H1 (cell line): ENCODE measurements around the gene RAB26. TPM values are rescaled to one million over a fixed set of nuclear protein-coding genes. Genes with fewer than 3 reads are reported as not detected.

Source experiments
- CTCF ChIA-PET: fragments of 300-600 bp; sonication (Branson Sonifier 250); formaldehyde crosslinking; loops from one replicate; lab custom pipeline; 2021; ENCODE audit not compliant: partially characterized antibody; lab: Charles Lee
- POLR2A ChIA-PET: fragments of 300-600 bp; sonication (Branson Sonifier 250); formaldehyde crosslinking; loops from one replicate; lab custom pipeline; 2021; ENCODE audit warnings: inconsistent platforms; ENCODE audit not compliant: partially characterized antibody; lab: Charles Lee
- DNase-seq, 2 experiments: peaks; one replicate each; pipeline versions ENCODE4 v3.0.0 to v3.0.0-alpha.2; 2010 to 2022; ENCODE audit warnings: low spot score in 2 of 2, low read depth in 1 of 2, mixed read lengths in 1 of 2
- FAIRE-seq: peaks from 2 replicates; lab custom pipeline; 2011; peaks lifted over from hg19 to GRCh38; lab: Jason Lieb, UNC
- H2AFZ ChIP-seq: 2 replicates; pipeline ENCODE4 v1.8.1; 2012; ENCODE audit warnings: low read length, inconsistent platforms
- H2AK5ac ChIP-seq: 2 replicates; pipeline ENCODE4 v1.6.1; 2013; ENCODE audit warnings: low read depth, low read length
- H2BK120ac ChIP-seq: replicated peaks from 2 replicates; pipeline ENCODE3; 2013; ENCODE audit warnings: low read depth, low read length, inconsistent platforms
- H2BK12ac ChIP-seq: 2 replicates; pipeline ENCODE4 v1.6.1; 2013; ENCODE audit warnings: low read depth, low read length
- H2BK15ac ChIP-seq: 2 replicates; pipeline ENCODE4 v1.6.1; 2013; ENCODE audit warnings: low read length
- H2BK20ac ChIP-seq: 2 replicates; pipeline ENCODE4 v1.6.1; 2013; ENCODE audit warnings: low read length
- H2BK5ac ChIP-seq: 2 replicates; pipeline ENCODE4 v1.6.1; 2013; ENCODE audit warnings: low read depth, low read length
- H3K14ac ChIP-seq: 2 replicates; pipeline ENCODE4 v1.6.1; 2013; ENCODE audit warnings: inconsistent platforms; ENCODE audit not compliant: insufficient read length
- H3K18ac ChIP-seq: 2 replicates; pipeline ENCODE4 v1.6.1; 2013; ENCODE audit warnings: low read length; ENCODE audit errors: extremely low read depth
- H3K23ac ChIP-seq: 2 replicates; pipeline ENCODE4 v1.6.1; 2013; ENCODE audit warnings: inconsistent platforms; ENCODE audit not compliant: insufficient read length
- H3K23me2 ChIP-seq: 2 replicates; pipeline ENCODE4 v1.6.1; 2013; ENCODE audit warnings: low read depth, low read length
- H3K27ac ChIP-seq: 2 replicates; pipeline ENCODE4 v1.6.1; 2011; ENCODE audit warnings: low read depth, low read length, inconsistent platforms
- H3K27me3 ChIP-seq, 4 experiments: replicated peaks in 1 of 4; 1 replicate in 1 of 4; 2 replicates in 3 of 4; pipeline versions ENCODE4 v1.6.1 to v1.8.1; 2011 to 2013; ENCODE audit warnings: low read length in 3 of 4, mild to moderate bottlenecking in 3 of 4, inconsistent platforms in 2 of 4, mixed read lengths in 2 of 4, moderate library complexity in 1 of 4; ENCODE audit not compliant: control insufficient read depth in 3 of 4, insufficient read depth in 3 of 4; ENCODE audit errors: extremely low read depth in 1 of 4
- H3K36me3 ChIP-seq, 4 experiments: 2 replicates each; pipeline versions ENCODE4 v1.6.1 to v1.8.1; 2011 to 2013; ENCODE audit warnings: mild to moderate bottlenecking in 4 of 4, low read length in 3 of 4, moderate library complexity in 2 of 4, control low read depth in 1 of 4, inconsistent platforms in 1 of 4; ENCODE audit not compliant: insufficient read depth in 4 of 4, control insufficient read depth in 2 of 4
- H3K4ac ChIP-seq: replicated peaks from 2 replicates; pipeline ENCODE3; 2013; ENCODE audit warnings: low read length, low read depth, mixed read lengths, inconsistent platforms; ENCODE audit not compliant: insufficient read length
- H3K4me1 ChIP-seq, 4 experiments: replicated peaks in 1 of 4; 1 replicate in 1 of 4; 2 replicates in 3 of 4; pipeline versions ENCODE4 v1.6.1 to v1.8.1; 2011 to 2013; ENCODE audit warnings: low read length in 3 of 4, inconsistent platforms in 2 of 4, mixed read lengths in 1 of 4; ENCODE audit not compliant: insufficient read depth in 4 of 4, control insufficient read depth in 3 of 4
- H3K4me2 ChIP-seq, 2 experiments: 2 replicates each; pipeline versions ENCODE4 v1.6.1 to v1.8.1; 2011 to 2013; ENCODE audit warnings: low read depth in 2 of 2, low read length in 2 of 2, control low read depth in 1 of 2, inconsistent platforms in 1 of 2, mild to moderate bottlenecking in 1 of 2; ENCODE audit not compliant: insufficient read depth in 1 of 2
- H3K4me3 ChIP-seq, 4 experiments: fragments of 200-600, 300-600 bp in 1 of 4; sonication (generic), shearing (Covaris generic), sonication (Bioruptor Twin) in 1 of 4; 2 replicates each; pipeline versions ENCODE4 v1.5.1 to v1.8.1; 2011 to 2016; ENCODE audit warnings: low read length in 4 of 4, low read depth in 3 of 4, control low read depth in 2 of 4, inconsistent platforms in 2 of 4, mild to moderate bottlenecking in 2 of 4, mixed read lengths in 1 of 4, moderate library complexity in 1 of 4; ENCODE audit not compliant: insufficient read depth in 2 of 4; ENCODE audit errors: extremely low read depth in 1 of 4
- H3K56ac ChIP-seq: replicated peaks from 2 replicates; pipeline ENCODE3; 2013; ENCODE audit warnings: low read depth, mild to moderate bottlenecking, mixed read lengths, low read length, inconsistent platforms; ENCODE audit not compliant: insufficient read length
- H3K79me1 ChIP-seq: 2 replicates; pipeline ENCODE4 v1.6.1; 2013; ENCODE audit warnings: low read depth, low read length, control low read depth
- H3K79me2 ChIP-seq, 2 experiments: 2 replicates each; pipeline versions ENCODE4 v1.6.1 to v1.8.1; 2012 to 2013; ENCODE audit warnings: low read length in 2 of 2, mild to moderate bottlenecking in 2 of 2, inconsistent platforms in 1 of 2; ENCODE audit not compliant: insufficient read depth in 2 of 2, control insufficient read depth in 1 of 2
- H3K9ac ChIP-seq, 4 experiments: replicated peaks in 1 of 4; 1 replicate in 1 of 4; 2 replicates in 3 of 4; pipeline versions ENCODE4 v1.6.1 to v1.8.1; 2011 to 2013; ENCODE audit warnings: low read depth in 3 of 4, low read length in 3 of 4, control low read depth in 2 of 4, mild to moderate bottlenecking in 2 of 4, moderate library complexity in 2 of 4, inconsistent platforms in 1 of 4; ENCODE audit errors: extremely low read depth in 1 of 4
- H3K9me3 ChIP-seq, 2 experiments: 2 replicates each; pipeline versions ENCODE4 v1.6.1 to v1.8.1; 2012 to 2013; ENCODE audit warnings: mild to moderate bottlenecking in 2 of 2, moderate library complexity in 2 of 2, control low read depth in 1 of 2, inconsistent platforms in 1 of 2, low read depth in 1 of 2, low read length in 1 of 2, mixed read lengths in 1 of 2; ENCODE audit not compliant: insufficient read depth in 2 of 2
- H4K20me1 ChIP-seq, 2 experiments: replicated peaks in 1 of 2; 2 replicates each; pipeline versions ENCODE3 to v1.8.1; 2011 to 2013; ENCODE audit warnings: inconsistent platforms in 2 of 2, low read length in 2 of 2, mild to moderate bottlenecking in 1 of 2; ENCODE audit not compliant: insufficient read depth in 2 of 2, control insufficient read depth in 1 of 2
- H4K5ac ChIP-seq: 2 replicates; pipeline ENCODE4 v1.6.1; 2013; ENCODE audit warnings: low read length, low read depth, mixed read lengths, inconsistent platforms; ENCODE audit not compliant: insufficient read length
- H4K8ac ChIP-seq: 2 replicates; pipeline ENCODE4 v1.8.0; 2013; ENCODE audit warnings: mild to moderate bottlenecking, moderate library complexity, low read length, inconsistent platforms; ENCODE audit not compliant: insufficient read depth; ENCODE audit errors: extremely low read depth
- H4K91ac ChIP-seq: replicated peaks from 2 replicates; pipeline ENCODE3; 2013; ENCODE audit warnings: low read length, mixed read lengths, inconsistent platforms; ENCODE audit not compliant: insufficient read length
- EGR1 ChIP-seq: IDR thresholded peaks from 2 replicates; pipeline ENCODE4 v1.6.1; 2011; ENCODE audit warnings: low read depth, low read length, borderline replicate concordance
- KDM4A ChIP-seq: IDR thresholded peaks from one replicate; pipeline ENCODE4 v1.7.1; 2012; ENCODE audit warnings: low read depth, mild to moderate bottlenecking, moderate library complexity, low read length, inconsistent platforms; ENCODE audit not compliant: severe bottlenecking
- RFX5 ChIP-seq: IDR thresholded peaks from 2 replicates; pipeline ENCODE4 v1.6.1; 2011; ENCODE audit warnings: low read depth, low read length, improper control_type of control experiment, borderline replicate concordance
- RNF2 ChIP-seq: fragments of 200-900, 300-1000 bp; sonication (generic); IDR thresholded peaks from 2 replicates; pipeline ENCODE4 v1.7.1; 2016; ENCODE audit warnings: borderline replicate concordance, low read depth, mild to moderate bottlenecking, antibody characterized with exemption, low read length; ENCODE audit not compliant: poor library complexity, severe bottlenecking; ENCODE audit errors: missing control alignments
- SIN3A ChIP-seq, 2 experiments: IDR thresholded peaks in 1 of 2; conservative IDR thresholded peaks in 1 of 2; 2 replicates each; pipeline ENCODE4 v1.6.1; 2011 to 2012; ENCODE audit warnings: low read length in 2 of 2, improper control_type of control experiment in 1 of 2, low read depth in 1 of 2, mild to moderate bottlenecking in 1 of 2
- SIRT6 ChIP-seq: IDR thresholded peaks from one replicate; pipeline ENCODE4 v1.7.1; 2012; ENCODE audit warnings: low read length, inconsistent platforms
- SIX5 ChIP-seq: IDR thresholded peaks from 2 replicates; pipeline ENCODE4 v1.6.1; 2011; ENCODE audit warnings: mild to moderate bottlenecking, low read depth, low read length
- SP1 ChIP-seq: IDR thresholded peaks from 2 replicates; pipeline ENCODE4 v1.6.1; 2011; ENCODE audit warnings: low read depth, low read length
- WGBS, 2 experiments: shearing (Covaris generic) in 1 of 2; methylation state at CpG; one replicate each; pipeline versions ENCODE4 v1.1.6 to v1.1.7; 2013 to 2015; ENCODE audit warnings: low lambda C conversion rate in 2 of 2, mixed read lengths in 2 of 2, inconsistent platforms in 1 of 2, low coverage in 1 of 2, missing lambda C conversion rate in 1 of 2; ENCODE audit not compliant: insufficient replicate concordance in 2 of 2, insufficient coverage in 1 of 2, insufficient read length in 1 of 2; ENCODE audit errors: extremely low coverage in 1 of 2, missing lambda C conversion rate in 1 of 2; 5-methylcytosine and 5-hydroxymethylcytosine counted together
- polyA plus RNA-seq, 7 experiments: library from polyadenylated mRNA; depleted of rRNA in 3 of 7; stranded (reverse) in 5 of 7; unstranded in 2 of 7; fragments of >200 nt in 5 of 7; fragments of 200-250 nt in 2 of 7; gene quantifications; 1 replicate in 5 of 7; 2 replicates in 1 of 7; 4 replicates in 1 of 7; pipeline versions ENCODE4 v1.2.1 to v1.2.3, GENCODE V29; 2011 to 2013; ENCODE audit warnings: missing spikeins in 2 of 7, mixed read lengths in 2 of 7
- total RNA-seq: library from RNA; stranded (reverse); fragmentation: NEBNext Ultra II Directional; extraction: Animal tissue kit (Norgen Biotek cat#: 25700); gene quantifications from 2 replicates; pipeline ENCODE4 v1.2.1, GENCODE V29; 2021
- TF ChIP-seq, protein P1 (sequence below): IDR thresholded peaks from 2 replicates; pipeline ENCODE4 v1.6.1; 2011; ENCODE audit warnings: low read length, improper control_type of control experiment

RAB26 gene
- total and polyA plus RNA-seq, 2 of the 8 experiments (the other 6 are each of a cell fraction or from before 2014, with no cell fraction given) = 4.3 to 5.4 TPM

DNA sequence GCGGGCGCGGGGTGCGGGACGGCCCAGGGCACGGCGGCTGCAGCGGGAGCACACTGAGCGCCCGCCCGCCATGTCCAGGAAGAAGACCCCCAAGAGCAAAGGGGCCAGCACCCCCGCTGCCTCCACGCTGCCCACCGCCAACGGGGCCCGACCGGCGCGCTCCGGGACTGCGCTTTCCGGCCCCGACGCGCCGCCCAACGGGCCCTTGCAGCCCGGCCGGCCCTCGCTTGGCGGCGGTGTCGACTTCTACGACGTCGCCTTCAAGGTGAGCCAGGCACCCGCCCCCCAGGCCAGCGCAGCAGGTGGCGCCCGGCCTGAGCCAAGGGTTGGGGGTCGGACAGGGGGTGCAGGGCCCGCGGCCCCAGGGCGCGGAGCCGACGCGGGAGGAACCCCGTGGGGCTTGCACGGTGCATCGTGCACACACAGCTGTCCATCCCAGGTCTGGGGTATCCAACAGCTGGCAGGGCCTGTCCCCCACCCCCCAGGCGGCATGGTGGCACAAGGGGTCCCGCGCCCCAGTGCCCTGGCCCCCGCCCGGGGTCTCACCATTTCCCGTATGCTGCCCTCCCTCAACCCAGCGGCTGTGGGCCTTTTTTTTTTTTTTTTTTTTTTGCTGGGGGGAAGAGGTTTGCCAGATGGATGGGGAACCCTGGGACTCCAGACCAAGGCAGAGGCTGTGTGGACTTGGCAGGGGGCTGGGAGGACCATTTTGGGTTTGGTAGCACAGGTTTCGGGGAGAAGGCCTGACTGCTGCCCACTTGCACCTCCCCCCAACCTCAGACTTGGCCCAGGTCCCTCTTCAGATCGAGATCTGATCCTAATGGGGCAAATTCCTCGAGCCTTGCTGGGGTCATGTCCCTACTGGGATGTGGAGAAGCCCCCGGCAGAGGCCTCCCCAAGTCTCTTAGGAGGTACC is 547 bp downstream of the RAB26 start:
- FAIRE-seq = no peak
- TF ChIP-seq RNF2 (no peak), SIRT6 (no peak), SIX5 (no peak), EGR1 (no peak), SP1 (no peak), RFX5 (no peak), SIN3A (conservative IDR thresholded peaks at IDR 0.05 in 1 of 2, IDR thresholded peaks at IDR 0.05 in 1 of 2; ENCODE audit: low read depth in 1 of 2, low read length in 2 of 2) (no peak), KDM4A (peak; percentile 61)
- TF ChIP-seq, protein P1, sequence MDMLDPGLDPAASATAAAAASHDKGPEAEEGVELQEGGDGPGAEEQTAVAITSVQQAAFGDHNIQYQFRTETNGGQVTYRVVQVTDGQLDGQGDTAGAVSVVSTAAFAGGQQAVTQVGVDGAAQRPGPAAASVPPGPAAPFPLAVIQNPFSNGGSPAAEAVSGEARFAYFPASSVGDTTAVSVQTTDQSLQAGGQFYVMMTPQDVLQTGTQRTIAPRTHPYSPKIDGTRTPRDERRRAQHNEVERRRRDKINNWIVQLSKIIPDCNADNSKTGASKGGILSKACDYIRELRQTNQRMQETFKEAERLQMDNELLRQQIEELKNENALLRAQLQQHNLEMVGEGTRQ = no peak

More for the DNA sequence above, 547 bp downstream of the RAB26 start:
- H3K56ac ChIP-seq = no peak overlapping the region
- CTCF ChIA-PET = interaction anchor here (0.5 to 3.6 kb wide), 2 partner anchors 127 to 204 kb away, joined by 3 to 15 read pairs; no protein-coding TSS in a partner anchor
- no peak overlapping the region for H2BK20ac ChIP-seq
- POLR2A ChIA-PET = interaction anchor here (0.9 to 15.0 kb wide), 13 partner anchors 7 to 168 kb away, joined by 3 to 312 read pairs (median 4); partner anchors contain the start of genes BRICD5, MLST8, PGP and PKD1
- peak overlapping the region; percentile 25 for H4K5ac ChIP-seq
- H2BK5ac ChIP-seq = no peak overlapping the region
- no peak overlapping the region for H2BK12ac ChIP-seq
- peaks cover 30% of the 10 kb centered on the region; the same call in 1 of the 2 replicates for H3K23me2 ChIP-seq
- 9% methylated on average over 9 of the region's 62 CpGs; no CpG with 5 or more reads in 1 of the 2 experiments for WGBS, 2 experiments
- no peak overlapping the region for H3K14ac ChIP-seq
- H4K20me1 ChIP-seq = peaks cover 9 to 36% of the 10 kb centered on the region in 2 experiments
- H3K4ac ChIP-seq = no peak overlapping the region
- no peak overlapping the region for H4K91ac ChIP-seq
- peaks cover 0 to 6% (median 2%) of the 10 kb centered on the region in 4 experiments; a peak in 3 of 7 replicates for H3K27me3 ChIP-seq
- no peaks in the 10 kb centered on the region for H3K79me1 ChIP-seq
- no peak overlapping the region for H2BK15ac ChIP-seq
- H3K23ac ChIP-seq = no peak overlapping the region
- H2AFZ ChIP-seq = no peak overlapping the region
- H3K79me2 ChIP-seq = peaks cover under 1 to 19% of the 10 kb centered on the region in 2 experiments; a peak in 2 of 4 replicates
- no peaks in the 10 kb centered on the region for H3K9me3 ChIP-seq
- no peak overlapping the region for H2BK120ac ChIP-seq
- peak overlapping the region; percentile 37 to 85 (median 48) for H3K4me3 ChIP-seq
- peak overlapping the region; percentile 28 for H4K8ac ChIP-seq
- H3K36me3 ChIP-seq = peaks cover 5 to 26% (median 10%) of the 10 kb centered on the region in 4 experiments; a peak in 7 of 8 replicates
- peak in 1 of 2 experiments; percentile 70 for DNase-seq
- H3K27ac ChIP-seq = no peak overlapping the region
- peak overlapping the region; percentile 41; the same call in 1 of the 2 replicates for H2AK5ac ChIP-seq
- peaks cover 3 to 36% (median 27%) of the 10 kb centered on the region in 4 experiments for H3K4me1 ChIP-seq
- peak overlapping the region; percentile 94 to 97 for H3K4me2 ChIP-seq
- H3K18ac ChIP-seq = peak overlapping the region; percentile 48
- H3K9ac ChIP-seq = peak overlapping the region in 1 of 4 experiments; percentile 31; a peak in 3 of 7 replicates
